ENCODE measurements around the gene ZNF845.

GRCh38 chr19:53388168-53388567 lies 54.6 kb downstream of the ZNF845 start:
- no peak for TF ChIP-seq CTCF (optimal IDR thresholded peaks at IDR 0.05 in 1 of 3, IDR thresholded peaks at IDR 0.05 in 1 of 3, conservative IDR thresholded peaks at IDR 0.05 in 1 of 3; ENCODE audit: extremely low read depth in 1 of 3, insufficient read depth in 2 of 3, low read length in 3 of 3)
- TF ChIP-seq EZH2 (IDR thresholded peaks at IDR 0.05; ENCODE audit: low read length), result no peak

Measured in keratinocyte (primary cell).